Body of pancreas (tissue), 4 donors: ENCODE data around the gene EFHB.

Experiments used
- CTCF ChIP-seq, 7 experiments: fragments of 450-650 bp in 4 of 7; fragments of 200-600 bp in 3 of 7; sonication (generic) in 3 of 7; IDR thresholded peaks; one replicate each; pipeline ENCODE4 v1.5.1; 2016 to 2019; ENCODE audit warnings: antibody characterized with exemption in 7 of 7
- POLR2A ChIP-seq, 3 donors: fragments of 450-650 bp; IDR thresholded peaks; one replicate each; pipeline ENCODE4 v1.6.1; 2016; ENCODE audit warnings: antibody characterized with exemption in 3 of 3, mild to moderate bottlenecking in 2 of 3

DNA sequence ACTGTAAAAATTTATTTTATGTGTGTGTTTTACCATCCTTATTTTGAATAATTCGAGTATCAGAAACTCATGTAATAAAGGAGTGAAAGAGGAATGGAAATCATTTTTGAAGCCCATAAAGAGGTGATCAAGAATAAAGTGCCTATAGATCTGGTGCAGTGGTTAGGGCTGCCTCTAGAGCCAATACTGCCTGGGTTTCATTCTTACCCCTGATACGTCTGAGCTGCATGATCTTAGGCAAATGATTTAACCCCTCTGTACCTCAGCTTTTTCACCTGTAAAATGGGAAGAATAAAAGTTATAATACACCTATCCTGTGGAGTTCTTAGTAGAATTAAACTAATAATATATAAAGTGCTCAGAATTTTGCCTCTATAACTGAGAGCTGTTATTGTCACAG is 30.4 kb downstream of the EFHB start:
- TF ChIP-seq CTCF (IDR thresholded peaks at IDR 0.05) (no peak), POLR2A (IDR thresholded peaks at IDR 0.05) (no peak)
